GM12865 (cell line): ENCODE data around the gene COQ6.
A peak's percentile ranks its signal among the peaks of the same experiment; 100 is the strongest.

Experiments
- DNase-seq: peaks from one replicate; pipeline ENCODE4 v3.0.0; 2010; ENCODE audit warnings: low read depth
- H3K4me3 ChIP-seq: 2 replicates; pipeline ENCODE4 v1.5.1; 2011; ENCODE audit warnings: mild to moderate bottlenecking, low read depth, low read length, control low read depth
- TF ChIP-seq, protein P1 (sequence below): IDR thresholded peaks from 2 replicates; pipeline ENCODE4 v1.5.1; 2011; ENCODE audit warnings: low read length, control low read depth, low read depth, inconsistent platforms; ENCODE audit not compliant: insufficient read depth; ENCODE audit errors: missing control alignments

COQ6 gene

DNA sequence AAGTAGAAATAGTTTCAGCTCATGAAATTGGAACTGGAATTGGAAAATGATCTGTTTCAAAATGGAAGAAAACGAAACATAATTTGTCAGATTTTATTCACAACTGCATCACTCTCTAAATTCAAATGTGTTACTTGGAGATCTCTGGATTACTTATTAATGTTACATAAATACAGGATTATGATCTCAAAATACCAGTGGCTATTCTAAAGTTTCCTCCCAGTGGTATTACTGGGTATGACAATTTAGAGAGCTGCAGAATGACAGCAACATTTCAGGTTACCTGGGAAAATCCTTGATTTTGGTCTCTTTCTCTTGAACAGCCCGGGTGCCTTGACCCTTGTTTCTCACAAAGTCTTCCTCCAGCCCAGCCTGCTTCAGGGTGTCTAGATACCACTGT lies 14.4 kb upstream of the COQ6 start:
- no peak overlapping the region for H3K4me3 ChIP-seq
- DNase-seq: peak; percentile 9
- TF ChIP-seq, protein P1, sequence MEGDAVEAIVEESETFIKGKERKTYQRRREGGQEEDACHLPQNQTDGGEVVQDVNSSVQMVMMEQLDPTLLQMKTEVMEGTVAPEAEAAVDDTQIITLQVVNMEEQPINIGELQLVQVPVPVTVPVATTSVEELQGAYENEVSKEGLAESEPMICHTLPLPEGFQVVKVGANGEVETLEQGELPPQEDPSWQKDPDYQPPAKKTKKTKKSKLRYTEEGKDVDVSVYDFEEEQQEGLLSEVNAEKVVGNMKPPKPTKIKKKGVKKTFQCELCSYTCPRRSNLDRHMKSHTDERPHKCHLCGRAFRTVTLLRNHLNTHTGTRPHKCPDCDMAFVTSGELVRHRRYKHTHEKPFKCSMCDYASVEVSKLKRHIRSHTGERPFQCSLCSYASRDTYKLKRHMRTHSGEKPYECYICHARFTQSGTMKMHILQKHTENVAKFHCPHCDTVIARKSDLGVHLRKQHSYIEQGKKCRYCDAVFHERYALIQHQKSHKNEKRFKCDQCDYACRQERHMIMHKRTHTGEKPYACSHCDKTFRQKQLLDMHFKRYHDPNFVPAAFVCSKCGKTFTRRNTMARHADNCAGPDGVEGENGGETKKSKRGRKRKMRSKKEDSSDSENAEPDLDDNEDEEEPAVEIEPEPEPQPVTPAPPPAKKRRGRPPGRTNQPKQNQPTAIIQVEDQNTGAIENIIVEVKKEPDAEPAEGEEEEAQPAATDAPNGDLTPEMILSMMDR: no peak

DNA sequence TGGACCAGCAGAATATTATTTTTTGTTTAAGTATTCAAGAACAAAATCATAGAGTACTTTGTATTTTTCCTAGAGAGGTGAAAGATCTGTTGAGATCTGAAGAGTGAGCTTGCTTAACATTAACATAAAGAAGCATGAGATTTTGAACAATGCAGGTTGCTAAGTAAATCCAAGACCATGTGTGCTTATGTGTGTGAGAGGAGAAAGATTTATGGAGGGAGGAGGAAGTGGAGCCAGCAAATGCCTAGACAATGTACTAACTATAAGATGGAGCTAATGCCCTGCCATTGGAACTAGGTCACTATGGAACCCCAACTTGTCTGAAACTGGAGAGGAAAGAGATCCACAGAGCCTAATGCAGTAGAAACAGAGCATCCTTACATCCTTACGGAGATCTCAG lies 13.6 kb upstream of the COQ6 start:
- no peak for DNase-seq
- TF ChIP-seq, protein P1: no peak
- no peak overlapping the region for H3K4me3 ChIP-seq

DNA sequence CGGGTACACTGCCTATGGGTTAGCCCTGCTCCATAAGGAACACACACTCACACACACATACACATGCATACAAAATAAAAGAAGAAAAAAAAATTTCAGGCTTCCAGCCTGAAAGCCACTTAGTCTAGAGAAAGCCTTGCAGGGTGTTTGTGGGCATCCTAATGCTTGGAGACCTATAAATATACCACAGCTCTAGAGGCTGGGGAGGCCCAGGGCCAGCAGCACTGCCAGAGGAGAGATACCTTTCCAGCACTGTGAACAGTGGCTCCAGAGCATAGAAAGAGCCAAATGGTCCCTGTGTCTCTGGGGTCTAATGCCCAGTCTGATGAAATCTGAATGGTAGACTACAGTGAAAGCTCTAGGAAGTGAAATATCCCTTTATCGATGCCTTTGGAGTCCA lies 13.1 kb upstream of the COQ6 start:
- TF ChIP-seq, protein P1: no peak
- no peak for DNase-seq
- H3K4me3 ChIP-seq: no peak overlapping the region

DNA sequence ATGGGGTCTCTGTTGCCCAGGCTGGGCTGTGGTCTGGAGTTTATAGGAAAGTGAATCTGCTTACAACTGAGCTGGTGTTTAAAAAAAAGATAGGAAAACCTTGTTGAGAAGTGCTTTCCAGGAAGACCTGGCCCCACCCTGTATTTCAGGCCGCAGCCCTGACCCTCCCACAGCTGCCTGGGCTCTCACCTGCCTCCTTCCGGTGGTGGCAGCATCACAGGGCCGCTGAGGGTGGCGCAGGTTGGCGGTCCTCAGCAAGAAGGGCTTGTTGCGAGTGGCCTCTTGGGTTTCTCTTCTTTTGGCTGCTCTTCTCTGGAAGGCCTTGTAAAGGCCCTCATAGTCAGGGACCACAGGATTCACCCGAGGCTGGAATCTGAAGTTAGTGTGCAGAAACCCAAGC lies 7.9 kb upstream of the COQ6 start:
- H3K4me3 ChIP-seq: no peak overlapping the region
- TF ChIP-seq, protein P1: no peak
- DNase-seq: no peak

DNA sequence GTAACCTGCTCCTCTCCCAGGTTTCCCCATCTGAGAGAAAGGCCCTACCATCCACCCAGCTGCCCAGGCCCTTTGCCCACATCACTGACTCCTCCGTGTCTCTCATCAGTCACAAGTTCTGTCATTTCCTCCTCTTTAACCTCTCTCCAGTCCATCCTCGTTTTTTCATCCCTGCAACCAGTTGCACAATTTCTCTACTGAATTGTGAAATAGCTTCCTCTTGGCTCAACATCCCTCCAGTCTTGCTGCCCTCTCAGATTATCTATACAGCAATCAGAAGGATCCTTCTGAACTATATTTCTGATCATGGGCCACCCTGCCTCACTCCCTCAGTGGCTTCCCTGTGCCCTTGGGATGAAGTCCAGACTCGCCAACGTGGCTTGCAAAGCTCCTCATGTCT lies 7.0 kb upstream of the COQ6 start:
- H3K4me3 ChIP-seq: no peak overlapping the region
- TF ChIP-seq, protein P1: no peak
- no peak for DNase-seq

DNA sequence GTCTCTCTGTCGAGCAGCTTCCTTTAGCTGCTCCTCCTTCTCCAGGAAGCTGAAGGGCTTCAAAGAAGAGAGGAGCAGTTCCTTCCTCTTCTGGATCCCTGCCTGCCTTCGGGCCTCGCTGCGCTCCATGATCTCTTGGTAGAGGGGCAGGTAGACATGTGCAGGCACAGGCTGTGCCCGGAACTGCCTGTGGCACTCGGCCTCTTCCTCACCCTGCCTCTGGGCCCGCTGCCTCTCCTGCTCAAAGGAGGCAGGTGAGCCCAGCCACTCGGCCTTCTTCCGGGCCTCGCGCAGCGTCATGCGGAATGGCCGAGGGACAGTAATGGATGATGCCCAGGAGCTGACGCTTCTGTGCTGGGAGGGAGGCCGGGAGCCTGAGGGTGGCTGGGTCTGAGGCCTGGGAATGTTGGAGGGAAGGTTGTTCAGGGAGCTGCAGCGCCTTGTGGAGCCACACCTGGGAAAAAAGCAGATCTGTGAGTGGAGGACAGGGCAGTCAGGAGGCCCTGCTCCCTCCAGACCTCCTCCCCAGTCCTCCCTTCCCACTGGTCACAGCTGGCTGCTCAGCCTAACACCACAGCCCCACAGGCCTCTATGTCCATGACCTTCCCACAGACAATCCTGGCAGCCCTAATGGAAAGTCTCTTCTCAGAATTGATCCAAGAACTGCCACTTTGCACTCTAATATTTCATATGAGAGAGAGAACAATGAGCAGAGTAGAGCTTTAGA lies 5.5 kb upstream of the COQ6 start:
- TF ChIP-seq, protein P1: no peak
- H3K4me3 ChIP-seq: no peak overlapping the region
- DNase-seq: no peak

DNA sequence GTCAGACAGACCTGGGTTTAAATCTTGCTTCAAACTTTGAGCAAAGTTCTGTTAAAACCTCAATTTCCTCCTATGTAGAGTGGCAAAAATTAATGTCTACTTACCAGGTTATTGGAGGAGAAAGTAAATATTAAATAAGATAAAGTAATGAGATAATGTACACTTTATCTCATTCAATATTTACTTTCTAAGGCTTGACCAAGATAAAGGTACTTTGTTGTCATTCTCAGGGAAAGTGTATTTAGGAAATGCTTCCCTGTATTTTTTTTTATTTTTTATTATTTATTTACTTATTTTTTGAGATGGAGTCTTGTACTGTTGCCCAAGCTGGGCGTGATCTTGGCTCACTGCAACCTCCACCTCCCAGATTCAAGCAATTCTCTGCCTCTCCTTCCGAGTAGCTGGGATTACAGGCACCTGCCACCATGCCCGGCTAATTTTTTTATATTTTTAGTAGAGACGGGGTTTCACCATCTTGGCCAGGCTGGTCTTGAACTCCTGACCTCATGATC lies 4.9 kb upstream of the COQ6 start:
- no peak for DNase-seq
- TF ChIP-seq, protein P1: no peak
- no peak overlapping the region for H3K4me3 ChIP-seq
